Breast epithelium (tissue), 4 donors: ENCODE measurements around the gene CDH4. TPM values are rescaled to one million over a fixed set of nuclear protein-coding genes. Genes with fewer than 3 reads are reported as not detected.

Experiments used
- DNase-seq, 2 donors: peaks; one replicate each; pipeline ENCODE4 v3.0.0-alpha.2; 2019; ENCODE audit warnings: low spot score in 2 of 2
- H3K27ac ChIP-seq, 2 donors: fragments of 200-600 bp; sonication (generic) in 1 of 2; one replicate each; pipeline ENCODE4 v1.5.1; 2016 to 2019; ENCODE audit warnings: mild to moderate bottlenecking in 1 of 2
- H3K27me3 ChIP-seq, 2 donors: fragments of 200-600 bp; sonication (generic) in 1 of 2; one replicate each; pipeline versions ENCODE4 v1.5.1 to v1.6.0; 2017 to 2019; ENCODE audit warnings: control low read depth in 1 of 2, mild to moderate bottlenecking in 1 of 2
- H3K36me3 ChIP-seq: fragments of 200-600 bp; one replicate; pipeline ENCODE4 v1.5.1; 2019
- H3K4me1 ChIP-seq, 2 donors: fragments of 200-600 bp; sonication (generic); one replicate each; pipeline ENCODE4 v1.5.1; 2016 to 2019; ENCODE audit warnings: control low read depth in 1 of 2
- H3K4me3 ChIP-seq, 3 donors: fragments of 200-600 bp; sonication (generic); 1 replicate in 2 of 3; 2 replicates in 1 of 3; pipeline ENCODE4 v1.5.1; 2016 to 2019; ENCODE audit warnings: mild to moderate bottlenecking in 3 of 3, moderate library complexity in 2 of 3
- H3K9me3 ChIP-seq, 2 donors: fragments of 200-600 bp; sonication (generic) in 1 of 2; one replicate each; pipeline ENCODE4 v1.5.1; 2016 to 2019; ENCODE audit warnings: control low read depth in 1 of 2
- CTCF ChIP-seq, 3 donors: fragments of 450-650 bp; IDR thresholded peaks; one replicate each; pipeline ENCODE4 v1.5.1; 2016 to 2017; ENCODE audit warnings: antibody characterized with exemption in 3 of 3, mild to moderate bottlenecking in 3 of 3, moderate library complexity in 3 of 3
- POLR2A ChIP-seq: fragments of 450-650 bp; IDR thresholded peaks from one replicate; pipeline ENCODE4 v1.6.1; 2016; ENCODE audit warnings: antibody characterized with exemption, mild to moderate bottlenecking, moderate library complexity
- POLR2AphosphoS5 ChIP-seq, 3 donors: sonication (generic); formaldehyde crosslinking; IDR thresholded peaks; one replicate each; pipeline ENCODE4 v1.6.1; 2017; ENCODE audit warnings: antibody characterized with exemption in 3 of 3
- intact Hi-C: fragments of 100-400 bp; cut with DNase I; formaldehyde crosslinking; loops from one replicate; pipeline ENCODE4 v1.15.1; 2023; ENCODE audit warnings: low total_unique reads
- total RNA-seq, 3 donors: library from RNA; depleted of rRNA; stranded (reverse); fragments of >200 nt; gene quantifications; one replicate each; pipeline ENCODE4 v1.1.0, GENCODE V29; 2016

The CDH4 gene
- total RNA-seq, 3 donors from 2014 or later = under 0.01 TPM; not detected in 2

GRCh38 chr20:61570646-61571195 lies 318.7 kb downstream of the CDH4 start:
- H3K9me3 ChIP-seq = no peaks in the 10 kb centered on the region
- H3K27ac ChIP-seq = no peak overlapping the region
- TF ChIP-seq POLR2AphosphoS5 (IDR thresholded peaks at IDR 0.05) = no peak
- no peak for TF ChIP-seq POLR2A
- TF ChIP-seq CTCF (IDR thresholded peaks at IDR 0.05) = no peak
- no peaks in the 10 kb centered on the region for H3K27me3 ChIP-seq
- no peaks in the 10 kb centered on the region for H3K36me3 ChIP-seq
- no peaks in the 10 kb centered on the region for H3K4me1 ChIP-seq
- intact Hi-C loops = no loop called here
- no peak for DNase-seq
- H3K4me3 ChIP-seq = no peak overlapping the region

GRCh38 chr20:61571221-61571620 lies 319.2 kb downstream of the CDH4 start:
- intact Hi-C loops = no loop called here
- H3K27me3 ChIP-seq = no peaks in the 10 kb centered on the region
- H3K27ac ChIP-seq = no peak overlapping the region
- no peaks in the 10 kb centered on the region for H3K36me3 ChIP-seq
- no peak for DNase-seq
- no peak for TF ChIP-seq POLR2AphosphoS5 (IDR thresholded peaks at IDR 0.05)
- no peak for TF ChIP-seq CTCF (IDR thresholded peaks at IDR 0.05)
- TF ChIP-seq POLR2A = no peak
- no peaks in the 10 kb centered on the region for H3K9me3 ChIP-seq
- H3K4me3 ChIP-seq = no peak overlapping the region
- H3K4me1 ChIP-seq = no peaks in the 10 kb centered on the region

GRCh38 chr20:61571916-61572711 lies 320.1 kb downstream of the CDH4 start:
- Histone ChIP-seq H3K27me3 (no peaks in the 10 kb centered on the region), H3K27ac (no peak overlapping the region), H3K9me3 (no peaks in the 10 kb centered on the region), H3K4me1 (no peaks in the 10 kb centered on the region), H3K36me3 (no peaks in the 10 kb centered on the region), H3K4me3 (no peak overlapping the region)
- intact Hi-C loops = no loop called here
- TF ChIP-seq POLR2AphosphoS5 (IDR thresholded peaks at IDR 0.05) (no peak), POLR2A (no peak), CTCF (IDR thresholded peaks at IDR 0.05) (no peak)
- no peak for DNase-seq

GRCh38 chr20:61572789-61573188 lies 320.7 kb downstream of the CDH4 start:
- TF ChIP-seq CTCF (IDR thresholded peaks at IDR 0.05) = no peak
- TF ChIP-seq POLR2AphosphoS5 (IDR thresholded peaks at IDR 0.05) = no peak
- no peak for TF ChIP-seq POLR2A
- Histone ChIP-seq H3K9me3 (no peaks in the 10 kb centered on the region), H3K27ac (no peak overlapping the region), H3K27me3 (no peaks in the 10 kb centered on the region), H3K4me1 (no peaks in the 10 kb centered on the region), H3K36me3 (no peaks in the 10 kb centered on the region), H3K4me3 (no peak overlapping the region)
- DNase-seq = no peak
- intact Hi-C loops = no loop called here
